ENCODE results near the gene CARM1. TPM values are rescaled to one million over a fixed set of nuclear protein-coding genes. Genes with fewer than 3 reads are reported as not detected.

CARM1 gene
- total RNA-seq, 1 donor: 33.7 TPM

GRCh38 chr19:10870501-10870954 lies 825 bp upstream of the CARM1 start:
- peak overlapping the region; percentile 44 for H3K27ac ChIP-seq (ENCODE audit: low read depth, low read length)

GRCh38 chr19:10871711-10872545 lies 575 bp downstream of the CARM1 start:
- no peak for TF ChIP-seq CTCF (IDR thresholded peaks at IDR 0.05; ENCODE audit: extremely low read depth, low read depth, low read length)
- Histone ChIP-seq H3K9me3 (ENCODE audit: low read depth, low read length) (no peaks in the 10 kb centered on the region), H3K79me2 (ENCODE audit: insufficient read depth, low read length) (peaks cover 52% of the 10 kb centered on the region), H3K4me1 (ENCODE audit: insufficient read depth, low read length) (peaks cover 12% of the 10 kb centered on the region), H4K20me1 (ENCODE audit: insufficient read depth, low read length) (peaks cover 19% of the 10 kb centered on the region), H3K4me2 (ENCODE audit: insufficient read depth, low read length) (peak overlapping the region; percentile 96), H3K4me3 (ENCODE audit: insufficient read depth, low read length) (peak overlapping the region; percentile 89), H3K36me3 (ENCODE audit: insufficient read depth, low read length) (no peaks in the 10 kb centered on the region), H3K27ac (ENCODE audit: low read depth, low read length) (peak overlapping the region; percentile 61), H3K27me3 (ENCODE audit: insufficient read depth, low read length) (no peaks in the 10 kb centered on the region), H2AFZ (ENCODE audit: low read length) (peak overlapping the region; percentile 69)
- peak; percentile 94 for DNase-seq (ENCODE audit: insufficient read length, low spot score, missing footprints)

More at GRCh38 chr19:10870501-10870954, 825 bp upstream of the CARM1 start:
- H3K4me1 ChIP-seq (ENCODE audit: insufficient read depth, low read length): peaks cover 12% of the 10 kb centered on the region
- no peaks in the 10 kb centered on the region for H3K36me3 ChIP-seq (ENCODE audit: insufficient read depth, low read length)
- DNase-seq (ENCODE audit: insufficient read length, low spot score, missing footprints): no peak
- H3K79me2 ChIP-seq (ENCODE audit: insufficient read depth, low read length): peaks cover 38% of the 10 kb centered on the region
- H3K9me3 ChIP-seq (ENCODE audit: low read depth, low read length): no peaks in the 10 kb centered on the region
- H2AFZ ChIP-seq (ENCODE audit: low read length): peak overlapping the region; percentile 93
- peaks cover 11% of the 10 kb centered on the region for H4K20me1 ChIP-seq (ENCODE audit: insufficient read depth, low read length)
- H3K4me2 ChIP-seq (ENCODE audit: insufficient read depth, low read length): peak overlapping the region; percentile 91
- TF ChIP-seq CTCF (IDR thresholded peaks at IDR 0.05; ENCODE audit: extremely low read depth, low read depth, low read length): no peak
- H3K27me3 ChIP-seq (ENCODE audit: insufficient read depth, low read length): no peaks in the 10 kb centered on the region
- peak overlapping the region; percentile 77 for H3K4me3 ChIP-seq (ENCODE audit: insufficient read depth, low read length)

GRCh38 chr19:10872546-10873107 lies 1.3 kb downstream of the CARM1 start:
- Histone ChIP-seq H3K4me3 (ENCODE audit: insufficient read depth, low read length) (peak overlapping the region; percentile 89), H3K36me3 (ENCODE audit: insufficient read depth, low read length) (no peaks in the 10 kb centered on the region), H3K79me2 (ENCODE audit: insufficient read depth, low read length) (peaks cover 58% of the 10 kb centered on the region), H3K27ac (ENCODE audit: low read depth, low read length) (peak overlapping the region; percentile 61), H4K20me1 (ENCODE audit: insufficient read depth, low read length) (peaks cover 20% of the 10 kb centered on the region), H3K27me3 (ENCODE audit: insufficient read depth, low read length) (no peaks in the 10 kb centered on the region), H3K9me3 (ENCODE audit: low read depth, low read length) (no peaks in the 10 kb centered on the region), H3K4me1 (ENCODE audit: insufficient read depth, low read length) (peaks cover 12% of the 10 kb centered on the region), H2AFZ (ENCODE audit: low read length) (peak overlapping the region; percentile 69), H3K4me2 (ENCODE audit: insufficient read depth, low read length) (peak overlapping the region; percentile 96)
- no peak for TF ChIP-seq CTCF (IDR thresholded peaks at IDR 0.05; ENCODE audit: extremely low read depth, low read depth, low read length)
- peak; percentile 65 for DNase-seq (ENCODE audit: insufficient read length, low spot score, missing footprints)

GRCh38 chr19:10874024-10874423 lies 2.7 kb downstream of the CARM1 start:
- H3K4me2 ChIP-seq (ENCODE audit: insufficient read depth, low read length): no peak overlapping the region
- DNase-seq (ENCODE audit: insufficient read length, low spot score, missing footprints): no peak
- peaks cover 21% of the 10 kb centered on the region for H4K20me1 ChIP-seq (ENCODE audit: insufficient read depth, low read length)
- TF ChIP-seq CTCF (IDR thresholded peaks at IDR 0.05; ENCODE audit: extremely low read depth, low read depth, low read length): no peak
- peaks cover 71% of the 10 kb centered on the region for H3K79me2 ChIP-seq (ENCODE audit: insufficient read depth, low read length)
- H3K27ac ChIP-seq (ENCODE audit: low read depth, low read length): no peak overlapping the region
- H2AFZ ChIP-seq (ENCODE audit: low read length): no peak overlapping the region
- no peaks in the 10 kb centered on the region for H3K9me3 ChIP-seq (ENCODE audit: low read depth, low read length)
- H3K4me1 ChIP-seq (ENCODE audit: insufficient read depth, low read length): peaks cover 12% of the 10 kb centered on the region
- H3K36me3 ChIP-seq (ENCODE audit: insufficient read depth, low read length): no peaks in the 10 kb centered on the region
- no peak overlapping the region for H3K4me3 ChIP-seq (ENCODE audit: insufficient read depth, low read length)
- H3K27me3 ChIP-seq (ENCODE audit: insufficient read depth, low read length): no peaks in the 10 kb centered on the region

Measured in osteoblast (primary cell).